ENCODE data around the gene KIF26B.

GRCh38 chr1:245500546-245500945 is 345.8 kb downstream of the KIF26B start:
- no peak for TF ChIP-seq CTCF (IDR thresholded peaks at IDR 0.05; ENCODE audit: low read length)
- TF ChIP-seq EZH2phosphoT487 (IDR thresholded peaks at IDR 0.05; ENCODE audit: low read length): no peak

Data from MM.1S (cell line).